H9 (cell line): Measurements from ENCODE around the gene RPL22. TPM values are rescaled to one million over a fixed set of nuclear protein-coding genes. Genes with fewer than 3 reads are reported as not detected.

Source experiments
- DNase-seq: peaks from one replicate; pipeline ENCODE4 v3.0.0-alpha.2; 2017
- H2AFZ ChIP-seq: one replicate; pipeline ENCODE4 v1.6.1; 2013; ENCODE audit warnings: mild to moderate bottlenecking, low read length, control low read depth, moderate library complexity
- H2AK5ac ChIP-seq: 2 replicates; pipeline ENCODE4 v1.6.1; 2013; ENCODE audit warnings: low read length, control low read depth, mixed read lengths; ENCODE audit not compliant: insufficient read length
- H2BK120ac ChIP-seq: one replicate; pipeline ENCODE4 v1.6.1; 2013; ENCODE audit warnings: low read depth, mild to moderate bottlenecking, low read length, control low read depth, inconsistent platforms; ENCODE audit not compliant: poor library complexity, severe bottlenecking
- H2BK12ac ChIP-seq: 2 replicates; pipeline ENCODE4 v1.6.1; 2013; ENCODE audit warnings: low read length, control low read depth, mixed read lengths, low read depth; ENCODE audit not compliant: insufficient read length
- H2BK15ac ChIP-seq: 2 replicates; pipeline ENCODE4 v1.6.1; 2013; ENCODE audit warnings: low read depth, low read length, control low read depth
- H2BK20ac ChIP-seq: one replicate; pipeline ENCODE4 v1.6.1; 2013; ENCODE audit warnings: low read depth, mild to moderate bottlenecking, low read length, control low read depth, inconsistent platforms; ENCODE audit not compliant: poor library complexity, severe bottlenecking
- H2BK5ac ChIP-seq: 2 replicates; pipeline ENCODE4 v1.6.1; 2013; ENCODE audit warnings: low read length, control low read depth, mixed read lengths; ENCODE audit not compliant: insufficient read length
- H3K14ac ChIP-seq: 2 replicates; pipeline ENCODE4 v1.6.1; 2013; ENCODE audit warnings: low read length, control low read depth; ENCODE audit not compliant: insufficient read depth
- H3K18ac ChIP-seq: 2 replicates; pipeline ENCODE4 v1.6.1; 2013; ENCODE audit warnings: low read depth, mild to moderate bottlenecking, mixed read lengths, low read length, control low read depth; ENCODE audit not compliant: insufficient read length
- H3K23ac ChIP-seq: 2 replicates; pipeline ENCODE4 v1.6.1; 2013; ENCODE audit warnings: low read length, control low read depth, mixed read lengths, low read depth; ENCODE audit not compliant: insufficient read length
- H3K23me2 ChIP-seq: 2 replicates; pipeline ENCODE4 v1.6.1; 2013; ENCODE audit warnings: low read depth, mild to moderate bottlenecking, mixed read lengths, low read length, control low read depth; ENCODE audit not compliant: insufficient read length, poor library complexity, severe bottlenecking
- H3K27ac ChIP-seq: 2 replicates; pipeline ENCODE4 v1.5.1; 2013; ENCODE audit warnings: low read length, control low read depth, mixed read lengths, low read depth; ENCODE audit not compliant: insufficient read length
- H3K27me3 ChIP-seq: 2 replicates; pipeline ENCODE4 v1.6.1; 2013; ENCODE audit warnings: low read length, control low read depth, inconsistent platforms; ENCODE audit not compliant: insufficient read depth
- H3K4ac ChIP-seq: 2 replicates; pipeline ENCODE4 v1.6.1; 2013; ENCODE audit warnings: low read depth, mild to moderate bottlenecking, control low read depth, inconsistent platforms, low read length, moderate library complexity
- H3K4me1 ChIP-seq: 2 replicates; pipeline ENCODE4 v1.6.1; 2013; ENCODE audit warnings: low read length, control low read depth, inconsistent platforms; ENCODE audit not compliant: insufficient read depth
- H3K4me2 ChIP-seq: 2 replicates; pipeline ENCODE4 v1.6.1; 2013; ENCODE audit warnings: low read length, control low read depth, mixed read lengths; ENCODE audit not compliant: insufficient read length, insufficient read depth
- H3K56ac ChIP-seq: 2 replicates; pipeline ENCODE4 v1.6.1; 2013; ENCODE audit warnings: low read depth, mild to moderate bottlenecking, mixed read lengths, low read length, control low read depth; ENCODE audit not compliant: insufficient read length
- H3K79me1 ChIP-seq: 2 replicates; pipeline ENCODE4 v1.6.1; 2013; ENCODE audit warnings: low read depth, mild to moderate bottlenecking, moderate library complexity, low read length, control low read depth, inconsistent platforms; ENCODE audit not compliant: insufficient read depth, poor library complexity, severe bottlenecking
- H3K79me2 ChIP-seq: 2 replicates; pipeline ENCODE4 v1.6.1; 2013; ENCODE audit warnings: low read length, control low read depth, inconsistent platforms; ENCODE audit not compliant: insufficient read depth
- H3K9ac ChIP-seq: 2 replicates; pipeline ENCODE4 v1.6.1; 2013; ENCODE audit warnings: low read length, control low read depth, mixed read lengths; ENCODE audit not compliant: insufficient read length; ENCODE audit errors: extremely low read depth
- H3K9me3 ChIP-seq: one replicate; pipeline ENCODE4 v1.6.1; 2013; ENCODE audit warnings: low read depth, low read length, inconsistent platforms; ENCODE audit not compliant: control insufficient read depth
- H3T11ph ChIP-seq: one replicate; pipeline ENCODE4 v1.6.1; 2013; ENCODE audit warnings: mild to moderate bottlenecking, low read length, control low read depth, inconsistent platforms
- H4K20me1 ChIP-seq: one replicate; pipeline ENCODE4 v1.6.1; 2013; ENCODE audit not compliant: control insufficient read depth, insufficient read length, insufficient read depth
- H4K5ac ChIP-seq: 2 replicates; pipeline ENCODE4 v1.6.1; 2013; ENCODE audit warnings: low read depth, mild to moderate bottlenecking, mixed read lengths, low read length, control low read depth; ENCODE audit not compliant: insufficient read length
- H4K8ac ChIP-seq: replicated peaks from 2 replicates; pipeline ENCODE4 v1.6.1; 2013; ENCODE audit warnings: low read length, control low read depth, mixed read lengths, low read depth; ENCODE audit not compliant: insufficient read length
- H4K91ac ChIP-seq: 2 replicates; pipeline ENCODE4 v1.6.1; 2013; ENCODE audit warnings: low read depth, mild to moderate bottlenecking, moderate library complexity, mixed read lengths, low read length, control low read depth; ENCODE audit not compliant: insufficient read length
- H3K27ac Mint-ChIP-seq, 3 experiments: 2 replicates in 2 of 3; 3 replicates in 1 of 3; pipeline ENCODE4 v1.8.0; 2020 to 2021; ENCODE audit warnings: mixed read lengths in 3 of 3, mild to moderate bottlenecking in 1 of 3, moderate library complexity in 1 of 3
- H3K27me3 Mint-ChIP-seq: 2 replicates; pipeline ENCODE4 v1.8.0; 2021; ENCODE audit warnings: low read depth, mild to moderate bottlenecking, moderate library complexity, mixed read lengths
- H3K36me3 Mint-ChIP-seq, 3 experiments: 2 replicates in 2 of 3; 3 replicates in 1 of 3; pipeline ENCODE4 v1.8.0; 2020 to 2021; ENCODE audit warnings: low read depth in 3 of 3, mixed read lengths in 3 of 3; ENCODE audit not compliant: insufficient read depth in 1 of 3
- H3K4me1 Mint-ChIP-seq, 2 experiments: 2 replicates each; pipeline ENCODE4 v1.8.0; 2020; ENCODE audit warnings: mixed read lengths in 2 of 2
- H3K4me3 Mint-ChIP-seq, 2 experiments: 2 replicates in 1 of 2; 3 replicates in 1 of 2; pipeline ENCODE4 v1.8.0; 2020 to 2021; ENCODE audit warnings: mild to moderate bottlenecking in 2 of 2, mixed read lengths in 2 of 2, moderate library complexity in 1 of 2
- H3K9me3 Mint-ChIP-seq, 2 experiments: 2 replicates in 1 of 2; 3 replicates in 1 of 2; pipeline ENCODE4 v1.8.0; 2020; ENCODE audit warnings: mild to moderate bottlenecking in 2 of 2, mixed read lengths in 2 of 2, moderate library complexity in 1 of 2
- CTCF ChIP-seq: fragments of 200-600 bp; sonication (generic); conservative IDR thresholded peaks from 3 replicates; pipeline ENCODE4 v1.8.0; 2021; ENCODE audit warnings: antibody characterized with exemption, mild to moderate bottlenecking
- WGBS: extraction: QIAGEN DNeasy Blood & Tissue Kit; methylation state at CpG from one replicate; pipeline ENCODE4 v1.1.7; 2013; ENCODE audit warnings: missing lambda C conversion rate, low lambda C conversion rate, mixed read lengths; ENCODE audit not compliant: insufficient read length; ENCODE audit errors: extremely low coverage; 5-methylcytosine and 5-hydroxymethylcytosine counted together
- total RNA-seq: library from RNA; stranded (reverse); gene quantifications from 2 replicates; pipeline ENCODE4 v1.2.1, GENCODE V29; 2021

RPL22 gene
- total RNA-seq, 1 experiment from 2014 or later: 582 TPM

- no peak overlapping the region for H2AK5ac ChIP-seq
- no peaks in the 10 kb centered on the region for H3K27me3 ChIP-seq
- peaks cover 4% of the 10 kb centered on the region; the same call in 1 of the 2 replicates for H3K4me1 ChIP-seq
- Mint-ChIP-seq H3K9me3 (no peaks in the 10 kb centered on the region), H3K4me3 (peak overlapping the region; percentile 90 to 94), H3K27me3 (peaks cover 2% of the 10 kb centered on the region; the same call in 1 of the 2 replicates), H3K27ac (peak overlapping the region; percentile 83 to 94 (median 92); a peak in 6 of 7 replicates), H3K36me3 (peaks cover 36 to 48% (median 41%) of the 10 kb centered on the region in 3 experiments), H3K4me1 (peaks cover 32 to 40% of the 10 kb centered on the region in 2 experiments)
- H4K8ac ChIP-seq: no peak overlapping the region
- H3K14ac ChIP-seq: peak overlapping the region; percentile 90
- H4K91ac ChIP-seq: no peak overlapping the region
- H3K56ac ChIP-seq: no peak overlapping the region
- H4K5ac ChIP-seq: no peak overlapping the region
- peaks cover 2% of the 10 kb centered on the region for H3K79me1 ChIP-seq
- no peaks in the 10 kb centered on the region for H4K20me1 ChIP-seq
- no peak overlapping the region for H2BK15ac ChIP-seq
- H2BK5ac ChIP-seq: no peak overlapping the region
- no peak overlapping the region for H3K27ac ChIP-seq
- H3K79me2 ChIP-seq: peaks cover 28% of the 10 kb centered on the region; the same call in 1 of the 2 replicates
- H2BK20ac ChIP-seq: no peak overlapping the region
- H3K23me2 ChIP-seq: peaks cover 15% of the 10 kb centered on the region
- H3K18ac ChIP-seq: peak overlapping the region; percentile 90
- no peaks in the 10 kb centered on the region for H3K9me3 ChIP-seq
- no peak overlapping the region for H3T11ph ChIP-seq
- H3K23ac ChIP-seq: no peak overlapping the region
- WGBS: no CpG with 5 or more reads among the region's 31 CpGs
- no peak overlapping the region for H2BK120ac ChIP-seq
- 0 out of 2 replicates have a peak overlapping the region, but pooled peaks have one; percentile 18 for H3K4ac ChIP-seq
- H3K4me2 ChIP-seq: peak overlapping the region; percentile 81
- TF ChIP-seq CTCF: no peak
- no peak overlapping the region for H2AFZ ChIP-seq
- H2BK12ac ChIP-seq: no peak overlapping the region
- H3K9ac ChIP-seq: peak overlapping the region; percentile 98
- no peak for DNase-seq
These were observed 623 bp downstream of the RPL22 start for GRCh38 chr1:6198646-6199297.
